ENCODE results near the gene CCR9.

Gene CCR9

GRCh38 chr3:45938864-45939263 is 52.5 kb downstream of the CCR9 start:
- H3K4me1 ChIP-seq (ENCODE audit: control insufficient read depth, insufficient read depth, low read length): peaks cover 3% of the 10 kb centered on the region; the same call in 1 of the 2 replicates

GRCh38 chr3:45939341-45939771 is 53.0 kb downstream of the CCR9 start:
- Histone ChIP-seq H3K36me3 (ENCODE audit: control insufficient read depth, insufficient read depth, low read length) (peaks cover 33% of the 10 kb centered on the region), H3K27me3 (ENCODE audit: control insufficient read depth, insufficient read depth, low read length) (no peaks in the 10 kb centered on the region), H3K4me1 (ENCODE audit: control insufficient read depth, insufficient read depth, low read length) (peaks cover 3% of the 10 kb centered on the region; the same call in 1 of the 2 replicates), H3K9ac (ENCODE audit: low read depth, low read length) (no peak overlapping the region), H3K27ac (ENCODE audit: low read depth, low read length) (no peak overlapping the region), H3K9me3 (ENCODE audit: control insufficient read depth, insufficient read depth, low read length) (no peaks in the 10 kb centered on the region), H3K4me3 (ENCODE audit: low read depth, low read length) (no peak overlapping the region)

More at GRCh38 chr3:45938864-45939263, 52.5 kb downstream of the CCR9 start:
- Histone ChIP-seq H3K9ac (ENCODE audit: low read depth, low read length) (no peak overlapping the region), H3K4me3 (ENCODE audit: low read depth, low read length) (no peak overlapping the region), H3K27me3 (ENCODE audit: control insufficient read depth, insufficient read depth, low read length) (no peaks in the 10 kb centered on the region), H3K36me3 (ENCODE audit: control insufficient read depth, insufficient read depth, low read length) (peaks cover 38% of the 10 kb centered on the region), H3K27ac (ENCODE audit: low read depth, low read length) (no peak overlapping the region), H3K9me3 (ENCODE audit: control insufficient read depth, insufficient read depth, low read length) (no peaks in the 10 kb centered on the region)

- H3K4me3 ChIP-seq (ENCODE audit: low read depth, low read length): no peak overlapping the region
- no peak overlapping the region for H3K9ac ChIP-seq (ENCODE audit: low read depth, low read length)
- peaks cover 29% of the 10 kb centered on the region for H3K36me3 ChIP-seq (ENCODE audit: control insufficient read depth, insufficient read depth, low read length)
- peaks cover 3% of the 10 kb centered on the region; the same call in 1 of the 2 replicates for H3K4me1 ChIP-seq (ENCODE audit: control insufficient read depth, insufficient read depth, low read length)
- no peaks in the 10 kb centered on the region for H3K27me3 ChIP-seq (ENCODE audit: control insufficient read depth, insufficient read depth, low read length)
- no peak overlapping the region for H3K27ac ChIP-seq (ENCODE audit: low read depth, low read length)
- H3K9me3 ChIP-seq (ENCODE audit: control insufficient read depth, insufficient read depth, low read length): no peaks in the 10 kb centered on the region
Observed at GRCh38 chr3:45940004-45940780, 53.8 kb downstream of the CCR9 start.

- H3K9ac ChIP-seq (ENCODE audit: low read depth, low read length): no peak overlapping the region
- no peaks in the 10 kb centered on the region for H3K27me3 ChIP-seq (ENCODE audit: control insufficient read depth, insufficient read depth, low read length)
- no peaks in the 10 kb centered on the region for H3K9me3 ChIP-seq (ENCODE audit: control insufficient read depth, insufficient read depth, low read length)
- H3K27ac ChIP-seq (ENCODE audit: low read depth, low read length): no peak overlapping the region
- H3K4me3 ChIP-seq (ENCODE audit: low read depth, low read length): no peak overlapping the region
- H3K4me1 ChIP-seq (ENCODE audit: control insufficient read depth, insufficient read depth, low read length): peaks cover 3% of the 10 kb centered on the region; the same call in 1 of the 2 replicates
- peaks cover 24% of the 10 kb centered on the region for H3K36me3 ChIP-seq (ENCODE audit: control insufficient read depth, insufficient read depth, low read length)
Observed at GRCh38 chr3:45940781-45941365, 54.5 kb downstream of the CCR9 start.

- no peak overlapping the region for H3K9ac ChIP-seq (ENCODE audit: low read depth, low read length)
- H3K4me3 ChIP-seq (ENCODE audit: low read depth, low read length): no peak overlapping the region
- no peak overlapping the region for H3K27ac ChIP-seq (ENCODE audit: low read depth, low read length)
- no peaks in the 10 kb centered on the region for H3K9me3 ChIP-seq (ENCODE audit: control insufficient read depth, insufficient read depth, low read length)
- peaks cover 24% of the 10 kb centered on the region for H3K36me3 ChIP-seq (ENCODE audit: control insufficient read depth, insufficient read depth, low read length)
- H3K27me3 ChIP-seq (ENCODE audit: control insufficient read depth, insufficient read depth, low read length): no peaks in the 10 kb centered on the region
- peaks cover 3% of the 10 kb centered on the region; the same call in 1 of the 2 replicates for H3K4me1 ChIP-seq (ENCODE audit: control insufficient read depth, insufficient read depth, low read length)
Observed at GRCh38 chr3:45942051-45942825, 55.9 kb downstream of the CCR9 start.

GRCh38 chr3:45943207-45943846 is 57.0 kb downstream of the CCR9 start, which contains the start of gene CXCR6:
CXCR6 (plus strand) TSS chr3:45943464; CDS start chr3:45946482, 3,018 bp downstream.
- no peaks in the 10 kb centered on the region for H3K27me3 ChIP-seq (ENCODE audit: control insufficient read depth, insufficient read depth, low read length)
- H3K36me3 ChIP-seq (ENCODE audit: control insufficient read depth, insufficient read depth, low read length): peaks cover 31% of the 10 kb centered on the region
- H3K4me3 ChIP-seq (ENCODE audit: low read depth, low read length): no peak within 1 kb of the TSS
- peaks cover 3% of the 10 kb centered on the region; the same call in 1 of the 2 replicates for H3K4me1 ChIP-seq (ENCODE audit: control insufficient read depth, insufficient read depth, low read length)
- H3K9me3 ChIP-seq (ENCODE audit: control insufficient read depth, insufficient read depth, low read length): no peaks in the 10 kb centered on the region
- no peak within 1 kb of the TSS for H3K9ac ChIP-seq (ENCODE audit: low read depth, low read length)
- no peak within 1 kb of the TSS for H3K27ac ChIP-seq (ENCODE audit: low read depth, low read length)

- H3K27me3 ChIP-seq (ENCODE audit: control insufficient read depth, insufficient read depth, low read length): no peaks in the 10 kb centered on the region
- no peak overlapping the region for H3K27ac ChIP-seq (ENCODE audit: low read depth, low read length)
- H3K9me3 ChIP-seq (ENCODE audit: control insufficient read depth, insufficient read depth, low read length): no peaks in the 10 kb centered on the region
- peaks cover 47% of the 10 kb centered on the region for H3K36me3 ChIP-seq (ENCODE audit: control insufficient read depth, insufficient read depth, low read length)
- H3K4me1 ChIP-seq (ENCODE audit: control insufficient read depth, insufficient read depth, low read length): no peaks in the 10 kb centered on the region
- no peak overlapping the region for H3K9ac ChIP-seq (ENCODE audit: low read depth, low read length)
- H3K4me3 ChIP-seq (ENCODE audit: low read depth, low read length): no peak overlapping the region
Observed at GRCh38 chr3:45944830-45945620, 58.7 kb downstream of the CCR9 start.

GRCh38 chr3:45946307-45946706 is 60.0 kb downstream of the CCR9 start:
- Histone ChIP-seq H3K9ac (ENCODE audit: low read depth, low read length) (no peak overlapping the region), H3K9me3 (ENCODE audit: control insufficient read depth, insufficient read depth, low read length) (no peaks in the 10 kb centered on the region), H3K4me3 (ENCODE audit: low read depth, low read length) (no peak overlapping the region), H3K4me1 (ENCODE audit: control insufficient read depth, insufficient read depth, low read length) (no peaks in the 10 kb centered on the region), H3K36me3 (ENCODE audit: control insufficient read depth, insufficient read depth, low read length) (peaks cover 60% of the 10 kb centered on the region), H3K27me3 (ENCODE audit: control insufficient read depth, insufficient read depth, low read length) (no peaks in the 10 kb centered on the region), H3K27ac (ENCODE audit: low read depth, low read length) (no peak overlapping the region)

- H3K4me3 ChIP-seq (ENCODE audit: low read depth, low read length): no peak overlapping the region
- peaks cover 66% of the 10 kb centered on the region for H3K36me3 ChIP-seq (ENCODE audit: control insufficient read depth, insufficient read depth, low read length)
- H3K27me3 ChIP-seq (ENCODE audit: control insufficient read depth, insufficient read depth, low read length): no peaks in the 10 kb centered on the region
- H3K9me3 ChIP-seq (ENCODE audit: control insufficient read depth, insufficient read depth, low read length): no peaks in the 10 kb centered on the region
- no peaks in the 10 kb centered on the region for H3K4me1 ChIP-seq (ENCODE audit: control insufficient read depth, insufficient read depth, low read length)
- no peak overlapping the region for H3K9ac ChIP-seq (ENCODE audit: low read depth, low read length)
- no peak overlapping the region for H3K27ac ChIP-seq (ENCODE audit: low read depth, low read length)
Observed at GRCh38 chr3:45946875-45947274, 60.5 kb downstream of the CCR9 start.

- no peak overlapping the region for H3K9ac ChIP-seq (ENCODE audit: low read depth, low read length)
- no peak overlapping the region for H3K27ac ChIP-seq (ENCODE audit: low read depth, low read length)
- no peak overlapping the region for H3K4me3 ChIP-seq (ENCODE audit: low read depth, low read length)
- no peaks in the 10 kb centered on the region for H3K4me1 ChIP-seq (ENCODE audit: control insufficient read depth, insufficient read depth, low read length)
- H3K9me3 ChIP-seq (ENCODE audit: control insufficient read depth, insufficient read depth, low read length): no peaks in the 10 kb centered on the region
- peaks cover 71% of the 10 kb centered on the region for H3K36me3 ChIP-seq (ENCODE audit: control insufficient read depth, insufficient read depth, low read length)
- no peaks in the 10 kb centered on the region for H3K27me3 ChIP-seq (ENCODE audit: control insufficient read depth, insufficient read depth, low read length)
Observed at GRCh38 chr3:45947361-45947760, 61.0 kb downstream of the CCR9 start.

All from HUES48 (cell line).